ENCODE measurements around the gene CADM2.

DNA sequence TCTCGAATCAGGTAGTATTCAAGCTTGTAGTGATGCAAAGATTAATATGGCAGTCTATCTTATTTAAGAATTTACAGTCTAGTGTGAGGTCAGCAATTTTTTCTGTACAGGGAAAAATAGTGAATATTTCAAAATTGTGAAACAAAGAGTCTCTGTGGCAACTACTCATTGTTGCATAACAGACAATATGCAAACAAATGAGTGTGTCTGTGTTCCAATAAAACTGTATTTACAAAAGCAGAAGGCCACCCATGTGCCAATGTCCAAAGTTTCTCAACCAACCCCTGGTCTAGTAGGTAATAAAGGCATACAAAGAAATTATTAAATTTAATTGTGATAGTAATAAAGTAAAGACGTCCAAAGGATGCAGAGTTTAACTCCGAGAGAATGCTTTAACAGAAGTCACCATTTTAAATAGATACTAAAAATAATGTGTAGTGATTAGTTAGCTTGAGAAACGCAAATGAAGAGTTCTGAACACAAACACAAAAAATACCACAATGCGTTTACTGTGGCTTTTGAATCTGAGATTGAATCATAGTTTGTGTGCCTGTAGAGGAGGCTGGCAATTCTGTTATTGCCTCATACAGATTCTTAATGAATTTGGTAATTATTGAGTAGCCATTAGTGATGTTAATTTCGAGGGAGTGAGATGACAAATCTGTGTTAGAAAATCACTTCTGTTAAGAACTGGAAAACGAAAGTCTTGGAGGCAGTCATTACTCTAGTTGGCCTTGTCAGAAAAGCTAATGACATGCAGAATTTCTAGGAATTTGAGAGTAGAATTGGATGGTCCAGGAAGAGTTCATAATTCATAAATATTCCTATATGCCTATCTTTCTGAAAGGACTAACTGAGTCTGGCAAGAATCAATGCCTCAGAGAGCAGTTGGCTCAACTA lies 48.7 kb downstream of the CADM2 start:
- TF ChIP-seq, protein P1, sequence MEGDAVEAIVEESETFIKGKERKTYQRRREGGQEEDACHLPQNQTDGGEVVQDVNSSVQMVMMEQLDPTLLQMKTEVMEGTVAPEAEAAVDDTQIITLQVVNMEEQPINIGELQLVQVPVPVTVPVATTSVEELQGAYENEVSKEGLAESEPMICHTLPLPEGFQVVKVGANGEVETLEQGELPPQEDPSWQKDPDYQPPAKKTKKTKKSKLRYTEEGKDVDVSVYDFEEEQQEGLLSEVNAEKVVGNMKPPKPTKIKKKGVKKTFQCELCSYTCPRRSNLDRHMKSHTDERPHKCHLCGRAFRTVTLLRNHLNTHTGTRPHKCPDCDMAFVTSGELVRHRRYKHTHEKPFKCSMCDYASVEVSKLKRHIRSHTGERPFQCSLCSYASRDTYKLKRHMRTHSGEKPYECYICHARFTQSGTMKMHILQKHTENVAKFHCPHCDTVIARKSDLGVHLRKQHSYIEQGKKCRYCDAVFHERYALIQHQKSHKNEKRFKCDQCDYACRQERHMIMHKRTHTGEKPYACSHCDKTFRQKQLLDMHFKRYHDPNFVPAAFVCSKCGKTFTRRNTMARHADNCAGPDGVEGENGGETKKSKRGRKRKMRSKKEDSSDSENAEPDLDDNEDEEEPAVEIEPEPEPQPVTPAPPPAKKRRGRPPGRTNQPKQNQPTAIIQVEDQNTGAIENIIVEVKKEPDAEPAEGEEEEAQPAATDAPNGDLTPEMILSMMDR (tag by site-specific recombination; IDR thresholded peaks at IDR 0.05): no peak
- TF ChIP-seq ZNF341 (tag by site-specific recombination; IDR thresholded peaks at IDR 0.05; ENCODE audit: low read depth) (no peak), HOXD13 (CRISPR knock-in tag; IDR thresholded peaks at IDR 0.05; ENCODE audit: borderline replicate concordance) (no peak), ZNF138 (tag by site-specific recombination; IDR thresholded peaks at IDR 0.05; ENCODE audit: borderline replicate concordance) (no peak)
- TF ChIP-seq, protein P2, sequence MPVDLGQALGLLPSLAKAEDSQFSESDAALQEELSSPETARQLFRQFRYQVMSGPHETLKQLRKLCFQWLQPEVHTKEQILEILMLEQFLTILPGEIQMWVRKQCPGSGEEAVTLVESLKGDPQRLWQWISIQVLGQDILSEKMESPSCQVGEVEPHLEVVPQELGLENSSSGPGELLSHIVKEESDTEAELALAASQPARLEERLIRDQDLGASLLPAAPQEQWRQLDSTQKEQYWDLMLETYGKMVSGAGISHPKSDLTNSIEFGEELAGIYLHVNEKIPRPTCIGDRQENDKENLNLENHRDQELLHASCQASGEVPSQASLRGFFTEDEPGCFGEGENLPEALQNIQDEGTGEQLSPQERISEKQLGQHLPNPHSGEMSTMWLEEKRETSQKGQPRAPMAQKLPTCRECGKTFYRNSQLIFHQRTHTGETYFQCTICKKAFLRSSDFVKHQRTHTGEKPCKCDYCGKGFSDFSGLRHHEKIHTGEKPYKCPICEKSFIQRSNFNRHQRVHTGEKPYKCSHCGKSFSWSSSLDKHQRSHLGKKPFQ (tag by site-specific recombination; IDR thresholded peaks at IDR 0.05): no peak
